Esophagus squamous epithelium (tissue), 5 donors: ENCODE measurements around the gene NKIRAS1. TPM values are rescaled to one million over a fixed set of nuclear protein-coding genes. Genes with fewer than 3 reads are reported as not detected.
A peak's percentile ranks its signal among the peaks of the same experiment; 100 is the strongest.

Experiments used
- DNase-seq: peaks from one replicate; lab custom pipeline; 2025; lab: John Stamatoyannopoulos, UW
- H3K27ac ChIP-seq, 4 donors: fragments of 200-600 bp; sonication (generic); one replicate each; pipeline ENCODE4 v1.5.1; 2016 to 2019; ENCODE audit warnings: mild to moderate bottlenecking in 1 of 4
- H3K27me3 ChIP-seq, 4 donors: fragments of 200-600 bp; sonication (generic); 1 replicate in 3 of 4; 2 replicates in 1 of 4; pipeline versions ENCODE4 v1.5.1 to v1.6.0; 2017 to 2021; ENCODE audit warnings: antibody characterized with exemption in 1 of 4
- H3K36me3 ChIP-seq, 3 donors: fragments of 200-600 bp; sonication (generic); one replicate each; pipeline ENCODE4 v1.5.1; 2016 to 2019
- H3K4me1 ChIP-seq, 3 donors: fragments of 200-600 bp; sonication (generic); one replicate each; pipeline ENCODE4 v1.5.1; 2017 to 2019
- H3K4me3 ChIP-seq, 4 donors: fragments of 200-600 bp; sonication (generic); 1 replicate in 3 of 4; 2 replicates in 1 of 4; pipeline ENCODE4 v1.5.1; 2016 to 2019; ENCODE audit warnings: mild to moderate bottlenecking in 2 of 4, moderate library complexity in 1 of 4
- H3K9me3 ChIP-seq, 3 donors: fragments of 200-600 bp; sonication (generic); one replicate each; pipeline ENCODE4 v1.5.1; 2016 to 2019
- POLR2A ChIP-seq, 4 donors: fragments of 450-650 bp; IDR thresholded peaks; one replicate each; pipeline ENCODE4 v1.6.1; 2017; ENCODE audit warnings: antibody characterized with exemption in 4 of 4, mild to moderate bottlenecking in 4 of 4, moderate library complexity in 3 of 4
- WGBS, 2 donors: methylation state at CpG; one replicate each; pipeline ENCODE4 v1.1.5; 2018; 5-methylcytosine and 5-hydroxymethylcytosine counted together
- intact Hi-C: fragments of 100-400 bp; cut with DNase I; formaldehyde crosslinking; loops from one replicate; pipeline ENCODE4 v1.15.0; 2022
- total RNA-seq, 4 donors: library from RNA; depleted of rRNA; stranded (reverse); fragments of >200 nt; gene quantifications; one replicate each; pipeline ENCODE4 v1.1.0, GENCODE V29; 2016
- TF ChIP-seq, protein P1 (sequence below), 6 experiments: fragments of 450-650 bp in 4 of 6; fragments of 200-600 bp in 2 of 6; sonication (generic) in 2 of 6; IDR thresholded peaks; one replicate each; pipeline ENCODE4 v1.5.1; 2016 to 2019; ENCODE audit warnings: antibody characterized with exemption in 6 of 6, mild to moderate bottlenecking in 4 of 6, moderate library complexity in 4 of 6
- donor health status: DM: yes; HTN: yes; CAD: no.

The NKIRAS1 gene
- total RNA-seq, 4 donors from 2014 or later, result 5.9 to 11.1 (median 8.4) TPM

DNA sequence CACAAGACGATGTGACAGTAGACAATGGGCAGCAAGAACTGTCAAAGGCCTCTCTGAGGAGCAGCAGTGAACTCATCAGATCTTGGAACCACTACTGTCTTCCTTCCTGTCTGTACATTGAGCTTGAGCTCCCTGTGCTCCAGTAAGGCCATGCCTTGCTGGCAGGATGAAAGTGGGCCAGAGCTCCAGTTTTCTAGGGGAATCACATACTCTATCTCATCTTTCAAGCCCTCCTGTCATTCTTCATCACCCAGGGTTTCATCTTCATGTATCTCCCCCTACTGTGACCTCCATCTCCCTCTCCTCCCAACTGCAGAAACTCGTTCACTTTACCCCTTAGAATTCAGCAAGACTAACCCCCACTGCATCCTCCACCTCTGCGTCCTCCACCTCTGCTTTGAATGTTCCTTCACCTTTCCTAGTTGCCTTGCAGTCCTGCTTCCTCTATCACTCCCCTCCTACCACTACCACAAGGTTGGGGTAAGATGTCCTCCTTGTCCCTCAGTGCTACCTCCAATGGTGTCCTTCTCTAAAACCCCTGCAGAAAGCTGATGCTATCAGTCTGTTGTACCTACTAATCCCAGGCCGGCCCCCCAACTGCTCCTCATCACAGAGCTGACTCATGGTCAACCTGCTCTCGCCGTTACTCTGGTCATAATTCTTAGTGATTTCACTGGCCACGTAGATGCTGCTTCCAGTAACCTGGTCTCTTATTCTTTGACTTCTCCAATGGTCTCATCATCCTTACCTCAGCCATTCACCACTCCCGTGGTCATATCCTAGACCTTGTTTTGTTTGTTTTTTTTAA, 22.3 kb downstream of the NKIRAS1 start:
- TF ChIP-seq POLR2A (IDR thresholded peaks at IDR 0.05), result no peak
- TF ChIP-seq, protein P1, sequence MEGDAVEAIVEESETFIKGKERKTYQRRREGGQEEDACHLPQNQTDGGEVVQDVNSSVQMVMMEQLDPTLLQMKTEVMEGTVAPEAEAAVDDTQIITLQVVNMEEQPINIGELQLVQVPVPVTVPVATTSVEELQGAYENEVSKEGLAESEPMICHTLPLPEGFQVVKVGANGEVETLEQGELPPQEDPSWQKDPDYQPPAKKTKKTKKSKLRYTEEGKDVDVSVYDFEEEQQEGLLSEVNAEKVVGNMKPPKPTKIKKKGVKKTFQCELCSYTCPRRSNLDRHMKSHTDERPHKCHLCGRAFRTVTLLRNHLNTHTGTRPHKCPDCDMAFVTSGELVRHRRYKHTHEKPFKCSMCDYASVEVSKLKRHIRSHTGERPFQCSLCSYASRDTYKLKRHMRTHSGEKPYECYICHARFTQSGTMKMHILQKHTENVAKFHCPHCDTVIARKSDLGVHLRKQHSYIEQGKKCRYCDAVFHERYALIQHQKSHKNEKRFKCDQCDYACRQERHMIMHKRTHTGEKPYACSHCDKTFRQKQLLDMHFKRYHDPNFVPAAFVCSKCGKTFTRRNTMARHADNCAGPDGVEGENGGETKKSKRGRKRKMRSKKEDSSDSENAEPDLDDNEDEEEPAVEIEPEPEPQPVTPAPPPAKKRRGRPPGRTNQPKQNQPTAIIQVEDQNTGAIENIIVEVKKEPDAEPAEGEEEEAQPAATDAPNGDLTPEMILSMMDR (IDR thresholded peaks at IDR 0.05), result no peak
- intact Hi-C loops, result no loop called here
- no peak for DNase-seq
- Histone ChIP-seq H3K27ac (no peak overlapping the region), H3K4me1 (peaks cover 0 to 2% (median 0%) of the 10 kb centered on the region in 3 donors), H3K4me3 (no peak overlapping the region), H3K36me3 (peaks cover 0 to 90% (median 6%) of the 10 kb centered on the region in 3 donors), H3K9me3 (no peaks in the 10 kb centered on the region), H3K27me3 (no peaks in the 10 kb centered on the region)
- WGBS, 2 donors, result 87 to 88% methylated on average over 8 of the region's 8 CpGs

DNA sequence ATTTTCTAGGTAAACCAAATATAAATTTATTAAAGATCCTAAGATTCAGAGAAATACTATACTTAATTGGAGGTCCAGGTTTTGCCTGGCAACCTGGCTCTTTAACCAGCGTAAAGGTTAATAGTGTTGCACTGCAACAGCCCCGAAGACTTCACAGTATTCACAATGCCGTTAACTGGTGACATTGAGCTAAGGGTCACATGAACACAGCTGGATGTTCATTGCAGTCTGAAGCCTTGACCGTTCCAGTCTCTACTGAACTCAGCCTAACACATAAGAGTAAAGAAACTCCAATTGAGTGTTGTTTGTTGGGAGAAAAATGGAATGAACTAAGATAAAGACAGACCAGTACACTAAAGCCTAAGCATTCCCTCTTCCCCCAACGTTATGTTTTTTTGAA, 26.8 kb downstream of the NKIRAS1 start:
- H3K4me3 ChIP-seq, result no peak overlapping the region
- DNase-seq, result no peak
- TF ChIP-seq, protein P1 (IDR thresholded peaks at IDR 0.05), result no peak
- TF ChIP-seq POLR2A (IDR thresholded peaks at IDR 0.05), result no peak
- peaks cover 0 to 13% (median 0%) of the 10 kb centered on the region in 3 donors for H3K4me1 ChIP-seq
- H3K27me3 ChIP-seq, result no peaks in the 10 kb centered on the region
- no peaks in the 10 kb centered on the region for H3K9me3 ChIP-seq
- intact Hi-C loops, result no loop called here
- no peak overlapping the region for H3K27ac ChIP-seq
- peaks cover 0 to 55% (median 0%) of the 10 kb centered on the region in 3 donors for H3K36me3 ChIP-seq
- WGBS, 2 donors, result 76 to 87% methylated on average over 5 of the region's 5 CpGs

DNA sequence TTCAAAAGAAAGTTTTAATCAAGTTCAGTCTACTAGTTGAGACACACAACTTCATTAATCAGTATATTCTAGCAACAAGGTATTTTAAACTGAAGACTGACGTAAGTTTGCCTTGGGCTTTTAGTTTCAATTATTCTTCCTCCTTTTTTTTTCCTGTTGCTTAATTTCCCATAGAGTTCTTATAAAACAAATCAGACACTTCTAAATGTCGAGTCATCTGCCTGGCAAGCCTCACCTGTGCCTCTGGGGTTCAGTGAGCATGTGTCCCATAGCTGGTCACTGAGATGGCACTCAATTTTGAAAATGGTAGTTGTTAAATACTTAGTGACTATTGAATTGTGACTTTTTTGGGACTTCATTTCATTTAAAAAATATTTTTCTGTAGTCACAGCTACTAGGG, 27.4 kb downstream of the NKIRAS1 start:
- no peak for DNase-seq
- peaks cover 0 to 13% (median 0%) of the 10 kb centered on the region in 3 donors for H3K4me1 ChIP-seq
- intact Hi-C loops, result no loop called here
- peak overlapping the region in 2 of 4 donors; percentile 29 to 48 for H3K27ac ChIP-seq
- no peaks in the 10 kb centered on the region for H3K27me3 ChIP-seq
- H3K36me3 ChIP-seq, result peaks cover 0 to 50% (median 0%) of the 10 kb centered on the region in 3 donors
- 39 to 45% methylated on average over 2 of the region's 2 CpGs for whole genome bisulfite sequencing, 2 donors
- no peaks in the 10 kb centered on the region for H3K9me3 ChIP-seq
- no peak overlapping the region for H3K4me3 ChIP-seq
- TF ChIP-seq POLR2A (IDR thresholded peaks at IDR 0.05), result no peak
- TF ChIP-seq, protein P1 (IDR thresholded peaks at IDR 0.05), result no peak

GRCh38 chr3:23888617-23889228, 28.1 kb downstream of the NKIRAS1 start:
- WGBS, 2 donors, result 39 to 47% methylated on average over 3 of the region's 3 CpGs
- peaks cover 0 to 13% (median 0%) of the 10 kb centered on the region in 3 donors for H3K4me1 ChIP-seq
- H3K27ac ChIP-seq, result peak overlapping the region in 2 of 4 donors; percentile 29 to 48
- no peak for DNase-seq
- no peak for TF ChIP-seq POLR2A (IDR thresholded peaks at IDR 0.05)
- TF ChIP-seq, protein P1 (IDR thresholded peaks at IDR 0.05), result peak; percentile 33 to 93 (median 87)
- H3K36me3 ChIP-seq, result peaks cover 0 to 43% (median 0%) of the 10 kb centered on the region in 3 donors
- no peaks in the 10 kb centered on the region for H3K9me3 ChIP-seq
- no peak overlapping the region for H3K4me3 ChIP-seq
- H3K27me3 ChIP-seq, result no peaks in the 10 kb centered on the region
- intact Hi-C loops, result no loop called here

DNA sequence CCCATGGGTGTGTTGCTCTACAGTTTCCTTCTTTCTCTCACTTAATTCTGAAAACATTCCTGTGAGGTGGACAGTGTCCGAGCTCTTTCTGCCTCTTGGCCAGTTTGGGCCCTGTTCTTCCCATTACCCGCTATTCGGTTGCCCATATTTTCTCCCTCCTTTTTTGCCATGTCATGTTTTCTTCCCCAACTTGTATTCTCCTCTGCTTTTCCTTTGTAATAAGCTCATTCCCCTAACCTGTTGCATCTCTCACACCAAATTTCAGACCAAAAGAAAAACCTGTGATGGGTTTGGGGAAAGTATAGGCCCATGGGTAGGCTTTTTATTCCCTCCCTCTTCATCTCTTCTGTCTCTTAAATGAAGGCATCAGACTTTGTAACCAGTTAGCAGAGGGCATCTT, 30.5 kb downstream of the NKIRAS1 start:
- Histone ChIP-seq H3K27me3 (no peaks in the 10 kb centered on the region), H3K9me3 (no peaks in the 10 kb centered on the region), H3K27ac (no peak overlapping the region), H3K36me3 (peaks cover 0 to 38% (median 0%) of the 10 kb centered on the region in 3 donors), H3K4me1 (peaks cover 0 to 13% (median 0%) of the 10 kb centered on the region in 3 donors), H3K4me3 (no peak overlapping the region)
- 96 to 97% methylated on average over 3 of the region's 3 CpGs for WGBS, 2 donors
- intact Hi-C loops, result no loop called here
- TF ChIP-seq, protein P1 (IDR thresholded peaks at IDR 0.05), result no peak
- TF ChIP-seq POLR2A (IDR thresholded peaks at IDR 0.05), result no peak
- no peak for DNase-seq
